Left colon (tissue), 2 donors: ENCODE data around the gene BTBD2. TPM values are rescaled to one million over a fixed set of nuclear protein-coding genes. Genes with fewer than 3 reads are reported as not detected.

Experiments used
- ATAC-seq: fragments of 200-7000 bp; cut with Tn5 transposase; one replicate; pipeline ENCODE4 v1.9.1; 2020; ENCODE audit warnings: mild to moderate bottlenecking, moderate library complexity
- DNase-seq, 2 donors: peaks; one replicate each; pipeline ENCODE4 v3.0.0-alpha.2; 2020
- intact Hi-C, 2 donors: fragments of 100-400 bp; cut with DNase I in 1 of 2; cut with micrococcal nuclease in 1 of 2; formaldehyde crosslinking; loops; one replicate each; pipeline versions ENCODE4 v1.11.2 to v1.14.0; 2022; cut with DNase I, micrococcal nuclease
- total RNA-seq, 2 donors: library from RNA; stranded (reverse); fragmentation: NEBNext Ultra II Directional; extraction: Animal tissue kit (Norgen Biotek cat#: 25700); gene quantifications; one replicate each; pipeline ENCODE4 v1.2.1, GENCODE V29; 2021
- donor health status: DM: no; HTN: no; CAD: no.
- donor health status: DM: yes; HTN: yes; CAD: no.

BTBD2 gene
- total RNA-seq, 2 donors from 2014 or later = 73.1 to 73.7 TPM

DNA sequence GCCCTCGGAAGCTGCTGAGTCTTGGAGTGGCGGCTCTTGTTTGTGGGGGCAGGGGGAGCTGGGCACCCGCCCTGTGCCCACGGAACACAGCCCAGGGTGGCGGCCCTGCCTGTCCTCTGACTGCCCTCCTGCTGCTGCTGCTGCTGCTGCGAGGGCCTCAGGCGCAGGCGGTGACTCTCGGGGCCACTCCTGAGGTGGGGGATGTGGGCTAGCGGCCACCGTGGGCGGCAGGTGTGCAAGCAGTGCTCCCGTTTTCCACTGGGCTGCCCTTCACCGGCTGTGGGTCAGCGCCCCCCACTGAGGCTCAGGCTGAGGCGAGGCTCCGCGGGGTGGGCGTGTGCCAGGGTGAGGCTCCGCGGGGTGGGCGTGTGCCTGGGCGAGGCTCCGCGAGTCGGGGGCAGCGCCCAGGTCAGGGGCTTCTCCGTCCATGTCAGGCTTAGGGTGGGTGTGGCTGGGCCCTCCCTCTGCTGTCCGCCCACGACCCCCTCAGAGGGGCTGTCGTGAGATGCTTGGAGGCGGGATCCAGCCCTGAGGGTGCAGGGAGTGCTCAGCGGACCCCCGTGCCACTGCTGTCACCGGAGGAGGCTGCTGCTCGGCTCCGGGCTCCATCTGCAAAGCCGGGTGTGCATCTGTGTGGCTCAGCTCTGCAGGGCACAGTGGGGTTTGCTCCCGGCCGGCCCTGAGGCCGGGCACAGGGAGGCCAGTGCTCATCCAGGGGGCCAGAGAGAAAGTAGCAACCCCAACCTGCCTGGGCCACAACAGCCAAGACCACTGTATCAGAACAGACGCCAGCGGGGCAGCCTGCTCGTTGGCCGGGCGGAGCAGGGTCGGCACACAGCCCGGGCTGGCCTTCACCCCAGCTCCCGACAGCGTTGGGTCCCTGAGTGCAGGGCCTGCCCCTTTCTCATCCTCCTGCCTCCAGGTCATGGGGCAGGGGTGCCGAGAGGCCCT, 60.1 kb downstream of the BTBD2 start:
- intact Hi-C loops = no loop called here
- DNase-seq (no peak), ATAC-seq (peak; percentile 22)

DNA sequence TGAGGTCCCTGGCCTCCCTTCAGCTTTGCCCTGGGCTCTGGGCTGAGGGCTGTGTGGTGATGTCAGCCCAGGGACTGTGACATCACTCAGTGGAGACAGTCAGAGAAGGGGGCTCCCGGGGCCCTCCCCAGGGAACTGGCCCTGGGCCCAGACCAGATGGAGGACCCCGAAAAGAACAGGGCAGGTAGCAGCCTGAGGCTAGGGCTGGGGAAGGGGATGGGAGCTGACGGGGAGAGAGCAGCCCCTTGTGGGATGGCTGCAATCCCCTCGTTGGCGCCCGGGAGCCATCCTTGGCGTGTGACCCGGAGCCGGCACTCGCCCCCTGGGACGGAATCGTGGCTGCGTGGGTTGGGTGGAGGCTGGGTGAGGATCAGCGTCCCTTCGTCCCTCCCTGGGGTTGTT, 61.0 kb downstream of the BTBD2 start:
- intact Hi-C loops = no loop called here
- no peak for DNase-seq
- no peak for ATAC-seq

DNA sequence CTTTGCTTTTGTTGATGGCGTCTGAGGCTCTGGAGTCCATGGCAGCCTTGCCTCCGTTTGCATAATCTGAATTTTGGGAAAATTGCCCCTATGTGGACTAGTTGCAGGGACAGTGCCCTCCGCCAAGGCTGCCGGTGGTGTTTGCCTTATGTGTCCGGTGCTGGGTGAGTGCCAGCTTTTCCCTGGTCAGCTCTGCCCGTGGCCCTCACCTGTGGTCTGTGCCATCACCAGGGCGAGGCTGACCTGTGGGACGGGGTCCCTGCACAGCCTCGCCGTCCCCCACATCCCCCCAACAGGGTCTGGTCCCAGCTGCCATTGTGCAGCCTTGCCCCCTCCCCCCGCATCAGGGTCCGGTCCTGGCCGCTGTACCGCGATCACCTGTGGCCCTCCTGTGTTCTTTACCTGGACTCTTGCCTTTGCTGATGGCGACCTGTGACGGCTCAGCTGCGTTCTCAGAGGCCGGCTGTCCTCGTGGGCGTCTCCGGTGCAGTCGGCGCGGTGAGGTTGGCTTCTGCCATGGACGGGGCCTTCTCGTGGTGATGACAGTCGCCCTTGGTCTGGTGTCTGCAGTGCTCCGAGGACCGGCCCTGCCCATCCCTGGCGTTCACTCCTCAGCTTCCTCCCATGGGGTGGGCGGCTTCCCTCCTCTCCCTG, 61.9 kb downstream of the BTBD2 start:
- intact Hi-C loops = no loop called here
- no peak for ATAC-seq
- no peak for DNase-seq

DNA sequence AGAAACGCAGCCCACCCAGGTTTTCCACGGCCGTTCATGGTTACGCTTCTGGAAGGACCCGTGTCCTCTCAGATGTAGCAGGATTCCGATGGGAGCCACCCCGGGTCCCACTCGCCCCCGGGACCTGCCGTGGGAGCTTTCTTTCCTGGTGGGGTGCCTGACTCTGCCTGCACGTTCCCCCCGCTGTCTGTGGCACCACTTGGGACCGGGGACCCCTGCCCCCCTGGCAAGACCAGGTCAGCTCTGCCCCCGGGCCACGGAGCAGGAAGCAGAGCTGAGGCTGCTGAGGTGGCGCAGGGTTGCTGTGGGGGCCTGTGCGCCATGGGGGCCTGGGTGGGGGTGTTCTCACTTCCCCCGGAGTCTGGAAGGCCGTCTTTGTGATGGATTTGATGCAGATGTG, 62.5 kb downstream of the BTBD2 start:
- ATAC-seq = no peak
- no peak for DNase-seq
- intact Hi-C loops = no loop called here

DNA sequence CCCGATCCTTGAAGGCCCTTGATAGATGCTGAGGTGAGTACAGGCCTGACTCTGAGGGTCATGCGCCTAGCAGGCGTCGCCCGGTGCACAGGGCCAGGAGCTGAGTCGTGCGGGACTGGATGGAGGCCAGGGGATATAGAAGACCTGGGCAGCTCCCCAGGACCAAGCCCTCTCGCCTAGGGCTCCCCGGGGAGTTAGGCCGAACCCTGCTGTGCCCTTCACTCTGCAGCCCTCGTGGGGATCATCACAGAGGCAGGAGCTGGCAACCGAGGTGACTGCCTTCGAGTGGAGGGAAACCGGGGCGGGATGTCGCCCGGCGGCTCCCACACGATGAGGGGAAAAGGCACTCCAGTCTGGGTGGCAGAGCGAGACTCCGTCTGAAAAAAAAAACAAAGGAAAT, 62.9 kb downstream of the BTBD2 start:
- intact Hi-C loops = no loop called here
- ATAC-seq (no peak), DNase-seq (no peak)

DNA sequence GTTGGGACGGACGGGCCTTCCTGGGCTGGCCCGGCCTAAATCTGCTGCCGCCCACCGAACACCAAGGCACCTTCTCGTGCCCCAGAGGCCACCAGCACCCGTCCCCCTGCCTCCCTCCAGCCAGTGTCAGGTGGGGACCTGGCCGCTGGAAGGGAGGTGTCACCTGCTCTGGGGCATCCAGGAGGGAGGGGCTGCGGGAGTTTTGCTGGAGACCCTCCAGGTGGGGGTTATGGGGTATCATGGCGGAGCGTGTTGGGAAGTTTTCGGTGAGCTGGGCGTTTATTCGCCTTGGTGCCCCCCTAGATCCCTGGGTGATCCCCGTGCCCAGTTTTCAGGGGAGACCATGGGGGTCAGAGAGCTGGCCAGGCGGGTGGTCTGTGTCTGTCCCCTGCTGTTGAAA, 64.9 kb downstream of the BTBD2 start:
- ATAC-seq = no peak
- intact Hi-C loops = no loop called here
- no peak for DNase-seq

DNA sequence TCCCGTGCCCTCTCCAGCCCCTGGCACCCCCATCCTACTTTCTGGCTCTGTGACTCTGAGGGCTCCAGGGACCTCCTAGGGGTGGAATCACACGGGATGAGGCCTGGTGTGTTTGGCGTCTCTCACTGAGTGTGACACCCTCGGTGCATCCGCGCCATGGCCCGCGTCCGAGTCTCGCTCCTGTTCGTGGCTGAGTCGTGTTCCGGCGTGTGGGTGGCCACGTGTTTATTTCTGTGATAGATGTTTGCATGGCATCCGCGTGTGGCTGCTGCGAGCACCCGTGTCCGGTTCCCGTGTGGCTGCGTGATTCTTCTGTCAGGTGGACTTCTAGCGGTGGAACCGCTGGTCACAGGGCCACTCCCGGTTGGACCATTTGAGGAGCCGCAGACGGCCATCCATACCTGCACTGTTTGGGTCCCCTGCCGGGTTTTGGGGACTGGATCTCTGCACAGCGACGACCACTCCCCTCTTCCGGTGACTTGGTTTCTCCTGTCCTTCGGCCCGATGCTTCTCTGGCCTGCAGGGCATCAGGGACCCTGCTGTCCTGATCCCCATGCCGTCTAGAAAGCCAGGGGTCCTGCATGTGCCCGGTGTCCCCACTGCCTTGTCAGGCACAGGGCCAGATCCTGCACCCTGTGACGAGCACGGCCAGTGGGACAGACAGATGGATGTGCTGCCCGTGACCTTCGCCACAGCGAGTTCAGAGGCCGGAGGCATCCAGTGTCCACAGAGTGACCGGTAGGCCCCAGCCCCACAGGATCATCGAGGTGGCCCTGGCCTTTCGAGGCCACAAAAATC, 66.0 kb downstream of the BTBD2 start:
- DNase-seq = no peak
- intact Hi-C loops = no loop called here
- no peak for ATAC-seq

DNA sequence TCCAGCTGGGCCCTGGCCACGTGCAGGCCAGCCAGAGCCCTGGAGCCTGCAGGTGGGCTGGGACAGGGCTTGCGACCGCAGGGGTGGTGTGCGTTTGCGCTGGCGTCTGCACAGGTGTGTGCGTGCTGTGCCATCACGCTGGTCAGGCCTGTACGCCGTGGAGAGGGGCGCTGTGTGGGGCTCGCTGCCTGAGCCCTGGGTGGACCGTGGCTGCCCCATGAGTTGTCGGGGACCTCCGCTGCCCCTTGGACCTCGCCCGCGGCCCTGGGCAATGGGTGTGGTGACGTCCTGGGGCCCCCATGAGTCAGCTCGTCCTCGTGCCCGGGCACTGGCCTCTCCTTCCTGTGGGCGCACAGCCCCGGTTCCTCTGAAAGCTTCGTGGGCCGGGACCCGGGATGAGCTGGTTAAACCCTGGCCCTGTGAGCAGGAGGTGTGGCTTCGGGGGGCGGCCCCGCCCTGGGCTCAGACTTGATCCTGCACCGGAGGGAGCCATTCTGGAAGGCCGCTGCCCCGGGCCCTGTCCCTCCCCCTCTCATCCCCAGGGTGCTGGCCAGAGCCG, 67.8 kb downstream of the BTBD2 start:
- DNase-seq = no peak
- intact Hi-C loops = no loop called here

DNA sequence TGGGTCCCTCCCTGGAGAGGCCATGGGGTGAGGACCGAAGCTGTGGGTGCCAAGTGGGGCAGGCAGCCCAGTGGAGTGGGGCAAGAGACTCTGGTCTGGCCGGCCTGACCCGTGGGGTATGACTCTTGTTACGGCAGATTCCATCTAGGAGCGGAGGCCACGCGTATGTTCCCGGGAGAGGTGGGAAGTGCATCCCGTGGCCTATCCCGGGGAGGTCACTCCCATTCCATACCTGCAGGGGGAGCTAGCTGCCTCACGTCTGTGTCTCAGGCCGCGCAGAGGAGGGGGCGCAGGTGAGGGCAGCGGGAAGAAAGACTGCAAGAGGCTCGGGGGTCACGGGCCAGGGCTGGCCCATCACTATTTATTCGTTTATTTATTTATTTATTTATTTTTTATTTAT, 69.6 kb downstream of the BTBD2 start:
- ATAC-seq (no peak), DNase-seq (peak; percentile 41 to 44)
- intact Hi-C loops = no loop called here

More for the DNA sequence above, 67.8 kb downstream of the BTBD2 start:
- no peak for ATAC-seq

DNA sequence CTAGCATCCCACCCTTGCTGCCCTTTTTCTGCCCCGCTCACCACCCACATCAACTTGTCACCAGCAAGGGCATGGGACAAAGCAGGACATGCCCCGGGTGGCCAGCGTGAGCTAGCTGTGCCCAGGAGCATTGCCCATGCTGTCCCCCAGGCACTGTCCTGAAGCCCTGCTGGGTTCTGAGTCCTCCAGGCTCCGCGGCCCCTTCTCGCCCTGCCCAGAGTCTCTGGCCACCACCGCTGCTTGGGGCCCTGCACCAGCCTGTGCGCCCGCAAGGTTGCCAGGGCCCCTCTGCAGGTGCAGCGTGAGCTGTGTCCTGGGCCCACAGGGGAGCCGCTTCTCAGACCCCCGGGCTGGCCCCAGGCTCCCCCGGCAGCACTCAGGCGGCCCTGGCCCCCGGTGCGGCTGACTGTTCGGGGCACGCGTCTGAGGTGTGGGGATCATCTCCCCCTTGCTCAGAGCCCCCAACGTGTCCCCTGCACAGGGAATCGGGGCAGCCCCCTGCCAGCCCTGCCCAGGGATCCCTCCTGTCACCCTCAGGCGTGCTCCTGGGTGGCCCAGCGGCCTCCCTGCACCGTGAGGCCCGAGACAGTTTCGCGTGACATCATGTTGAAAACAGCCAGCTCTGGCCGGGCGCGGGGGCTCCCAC, 70.5 kb downstream of the BTBD2 start:
- no peak for DNase-seq
- intact Hi-C loops = no loop called here
- no peak for ATAC-seq

DNA sequence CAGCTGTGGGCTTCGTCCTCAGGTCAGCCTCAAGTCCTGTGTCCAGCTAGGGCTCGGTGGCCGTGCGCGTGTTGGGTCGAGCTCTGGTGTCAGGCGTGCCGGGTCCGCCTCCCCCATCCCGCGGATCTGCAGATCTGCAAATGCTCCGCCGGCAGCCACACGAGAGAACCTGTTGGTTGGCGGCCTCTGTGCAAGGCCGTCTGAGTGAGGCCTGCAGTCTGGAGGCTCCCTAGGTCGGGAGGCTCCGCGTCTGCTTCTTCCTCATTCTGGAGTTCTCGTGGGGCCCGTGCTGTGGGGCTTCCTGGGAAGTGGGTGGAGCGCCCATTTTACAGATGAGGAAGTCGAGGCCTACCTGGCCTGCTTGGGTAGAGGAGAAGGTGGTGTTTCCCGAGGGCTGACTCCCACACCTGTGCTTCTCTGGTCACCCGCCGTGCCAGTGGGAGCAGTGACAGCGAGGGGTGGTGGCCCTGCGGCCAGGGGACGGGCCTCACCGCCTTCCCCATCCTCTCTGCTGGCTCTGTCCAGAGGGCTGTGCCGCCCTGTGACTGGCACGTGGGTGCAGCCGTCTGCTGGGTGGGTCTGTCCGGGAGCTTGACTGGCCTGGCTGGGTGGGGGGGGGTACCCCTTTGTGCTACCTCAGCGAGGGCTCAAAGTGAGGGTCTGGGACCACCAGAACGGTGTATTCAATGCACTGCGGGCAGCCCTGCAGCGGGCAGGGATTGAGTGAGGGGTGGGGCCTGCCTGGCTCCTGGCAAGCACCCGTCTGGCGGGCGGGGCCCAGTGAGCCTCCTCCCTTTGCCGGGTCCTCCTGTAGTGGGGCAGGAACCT, 71.2 kb downstream of the BTBD2 start:
- ATAC-seq = no peak
- intact Hi-C loops = no loop called here
- DNase-seq = peak in 1 of 2 donors; percentile 40

DNA sequence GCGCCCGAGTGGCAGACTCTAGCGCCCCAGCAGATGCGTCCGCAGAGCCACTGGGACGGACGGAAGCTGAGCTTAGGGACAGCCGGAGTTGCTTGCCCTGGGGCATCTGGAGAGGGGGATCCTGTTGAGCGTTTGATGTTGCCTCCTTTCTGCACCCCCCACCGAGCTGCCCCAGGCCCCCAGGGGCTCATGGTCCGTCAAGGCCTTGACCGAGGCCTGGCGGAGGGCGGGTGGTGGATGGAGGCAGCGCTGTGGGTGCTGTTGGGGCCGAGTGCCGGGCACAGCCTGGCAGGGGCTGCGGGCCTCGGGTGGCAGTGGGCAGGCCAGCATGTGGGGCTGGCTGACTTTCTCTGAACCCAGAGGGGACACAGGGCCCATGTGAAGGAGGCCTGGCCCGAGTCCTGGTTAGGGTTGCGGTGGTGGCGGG, 71.8 kb downstream of the BTBD2 start:
- intact Hi-C loops = no loop called here
- ATAC-seq (no peak), DNase-seq (no peak)

DNA sequence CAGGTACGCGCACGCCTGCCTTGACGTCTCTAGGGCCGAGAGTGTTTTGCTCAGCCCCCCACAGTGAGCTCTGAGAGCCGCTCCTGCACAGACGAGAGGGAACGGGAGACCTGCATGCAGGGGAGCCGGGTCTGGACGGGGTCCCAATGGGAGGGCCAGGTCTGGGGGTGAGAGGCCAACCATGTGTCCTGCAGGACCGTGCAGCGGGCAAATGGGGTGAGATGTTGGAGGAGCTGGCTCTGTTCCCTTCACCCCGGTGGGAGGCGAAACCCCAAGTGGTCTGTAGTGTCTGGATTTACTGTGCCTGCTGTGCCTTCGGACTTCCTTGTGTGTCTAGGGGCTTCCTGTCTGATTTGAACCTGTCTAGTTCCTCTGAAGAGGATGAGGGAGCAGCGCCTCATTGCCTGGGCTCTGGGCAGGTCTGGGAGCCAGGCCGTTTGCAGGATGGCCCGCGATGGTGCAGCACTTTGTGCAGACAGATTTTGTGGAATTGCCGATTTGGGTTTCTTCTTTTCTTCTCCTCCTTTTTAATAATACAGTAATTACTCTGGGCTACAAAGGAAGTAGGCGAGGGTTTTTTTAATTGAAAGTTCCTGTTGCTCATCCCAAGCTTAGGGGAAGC, 72.5 kb downstream of the BTBD2 start:
- intact Hi-C loops = no loop called here
- ATAC-seq (no peak), DNase-seq (no peak)

DNA sequence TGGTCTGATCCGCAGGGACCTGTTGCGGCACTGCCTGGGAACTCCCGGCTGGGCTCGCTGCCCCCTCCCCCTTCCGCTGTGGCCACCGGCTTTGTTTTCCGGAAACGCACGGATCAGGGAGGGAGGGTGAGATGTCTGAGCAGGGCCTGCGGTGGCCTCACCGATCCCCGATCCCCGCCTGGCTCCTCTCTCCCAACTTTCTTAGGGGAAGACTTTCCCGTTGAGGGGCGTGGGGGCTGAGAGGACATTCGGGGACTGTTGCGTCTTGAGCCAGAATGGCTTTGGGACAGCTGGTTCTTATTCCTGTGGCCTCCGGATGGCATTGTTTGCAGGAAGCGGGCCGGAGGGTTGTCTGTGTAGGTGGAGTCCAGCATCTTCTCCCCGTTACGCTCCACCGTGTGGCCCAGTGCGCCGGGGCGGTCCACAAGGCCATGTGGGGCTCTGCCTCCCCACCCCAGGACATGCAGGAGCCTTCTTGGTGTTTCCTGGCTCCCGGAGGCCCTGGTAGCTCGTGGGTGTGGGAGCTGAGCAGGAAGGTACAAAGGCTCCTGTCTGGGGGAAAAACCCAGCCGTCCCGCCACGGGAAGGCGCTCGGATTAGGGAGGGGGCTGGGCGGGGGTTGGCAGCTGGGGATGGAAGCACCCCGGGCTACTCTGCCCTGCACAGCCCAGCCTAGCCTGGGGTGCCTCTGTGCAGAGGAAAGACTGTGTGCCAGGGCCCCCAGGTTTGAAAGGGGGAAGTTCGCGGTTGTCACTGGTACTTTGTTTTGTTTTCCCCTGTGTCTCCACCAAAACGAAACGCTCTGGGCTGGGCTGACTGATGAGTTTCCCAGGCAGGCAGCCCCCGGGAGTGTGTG, 73.2 kb downstream of the BTBD2 start:
- peak; percentile 78 to 85 for DNase-seq
- intact Hi-C loops = no loop called here
- ATAC-seq = peak; percentile 55

DNA sequence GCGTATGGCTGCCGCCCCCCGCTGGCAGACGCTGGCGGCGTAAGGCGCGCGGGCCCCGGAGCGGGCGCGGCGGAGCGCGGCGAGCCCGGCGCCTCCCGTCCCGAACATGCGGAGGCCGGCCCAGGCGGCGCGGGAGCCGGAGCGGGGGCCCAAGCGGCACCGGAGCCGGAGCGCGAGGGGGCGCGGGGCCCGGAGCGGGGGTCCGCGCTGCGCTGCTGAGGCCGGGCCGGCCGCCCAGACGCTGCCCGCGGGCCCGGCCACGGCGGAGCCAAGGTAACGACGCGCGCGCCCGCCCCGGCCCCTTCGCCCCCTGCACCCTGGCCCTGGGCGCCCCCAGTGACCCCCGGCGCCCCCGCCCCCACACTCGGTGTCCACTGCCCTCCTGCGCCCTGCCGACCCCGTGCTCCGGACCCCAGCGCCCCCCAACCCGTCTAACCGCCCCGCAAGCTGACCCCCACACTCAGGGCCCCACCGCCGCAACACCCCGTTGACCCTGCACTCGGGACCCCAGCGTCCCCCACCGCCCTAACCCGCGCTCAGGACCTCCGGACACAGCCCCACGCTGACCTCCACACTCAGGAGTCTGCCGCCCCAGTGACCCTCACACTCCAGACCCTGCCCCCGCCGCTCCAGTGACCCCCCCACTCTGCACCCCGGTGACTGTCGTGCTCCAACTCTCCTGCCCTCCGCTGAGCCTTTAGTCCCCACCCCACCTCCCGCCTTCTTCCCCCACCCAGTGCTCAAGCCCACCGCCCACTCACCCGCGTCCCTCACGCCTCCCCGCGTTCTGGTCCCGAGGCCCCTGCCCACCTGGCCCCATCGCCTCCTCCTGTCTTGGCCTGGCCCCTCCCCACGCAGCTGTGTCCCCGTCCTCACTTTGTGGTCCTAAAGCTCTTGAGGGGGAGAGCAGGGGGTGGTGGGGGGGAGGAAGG, 74.1 kb downstream of the BTBD2 start, which contains the start of gene CSNK1G2:
CSNK1G2 (plus strand) TSS at position 27 of the 932 bp plus-strand sequence. CDS start 28,601 bp downstream, outside the sequence.
- intact Hi-C loops = no loop called here
- peak; percentile 47 to 54 for DNase-seq
- peak; percentile 3 for ATAC-seq
